HTERT RPE-1 (cell line): ENCODE data around the gene RNF19B.

Experiments used
- in situ Hi-C: fragments of 300-500 bp; cut with MboI; formaldehyde crosslinking; loops from 4 replicates; pipeline ENCODE4 v1.14.3; 2020; ENCODE audit warnings: low sequenced_read_pairs

RNF19B gene

DNA sequence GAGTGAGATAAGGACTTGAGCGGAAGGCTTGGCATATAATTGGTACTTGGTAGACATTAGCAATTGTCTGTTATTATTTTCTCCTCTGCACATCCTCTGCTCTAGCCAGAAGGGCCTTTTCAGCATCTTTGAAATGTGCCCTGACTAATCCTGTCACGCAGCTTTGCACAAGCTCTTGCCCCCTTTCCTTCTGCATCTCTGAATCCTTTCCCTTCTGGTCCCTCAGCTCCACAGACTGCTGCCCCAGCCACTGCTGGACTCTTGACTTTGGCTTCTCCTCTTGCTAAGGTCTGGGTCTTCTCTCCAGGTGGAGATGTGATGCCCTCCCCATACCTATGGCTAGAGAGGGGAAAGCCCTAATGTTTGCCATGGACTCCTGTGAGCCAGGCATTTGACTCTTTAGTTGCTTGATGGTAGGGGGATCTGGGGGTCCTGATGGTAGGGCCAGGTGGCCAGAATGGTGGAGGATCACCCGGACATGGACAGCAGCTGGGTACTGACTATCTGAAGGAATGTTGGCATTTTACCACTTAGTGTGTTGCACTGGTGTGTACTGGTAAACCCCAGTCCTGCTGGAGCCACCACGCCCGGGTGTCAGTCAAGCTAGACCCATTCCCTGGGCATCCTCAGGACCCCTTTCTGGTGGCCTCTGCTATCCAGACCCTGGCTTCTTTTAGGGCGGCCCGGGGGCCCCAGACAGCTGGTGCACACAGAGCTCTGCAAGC lies 73.9 kb downstream of the RNF19B start:
- in situ Hi-C loops: no loop called here

DNA sequence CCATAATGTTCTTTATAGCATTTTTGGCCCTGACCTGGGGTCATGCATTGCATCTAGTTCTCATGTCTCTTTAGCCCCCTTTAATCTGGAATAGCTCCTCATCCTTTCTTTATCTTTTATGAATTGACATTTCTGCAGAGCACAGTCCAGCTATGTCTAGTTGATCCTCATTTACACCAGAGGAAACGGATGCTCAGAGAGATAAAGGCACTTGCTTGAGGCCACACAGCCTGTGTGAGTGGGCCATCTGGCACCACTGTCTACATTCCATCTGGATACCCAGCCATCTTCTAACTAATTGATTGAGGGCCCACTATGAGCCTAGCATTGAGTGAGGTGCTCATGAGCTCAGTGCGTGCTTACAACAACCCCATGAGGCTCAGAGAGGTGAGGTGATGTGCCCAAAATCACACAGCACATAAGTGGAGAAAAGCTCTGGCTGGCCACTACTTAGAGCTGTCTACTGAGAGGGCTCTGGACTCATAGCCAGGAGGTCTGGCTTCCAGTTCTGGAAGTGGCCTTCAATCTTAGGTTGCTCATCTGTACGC lies 74.8 kb downstream of the RNF19B start:
- in situ Hi-C loops: no loop called here

DNA sequence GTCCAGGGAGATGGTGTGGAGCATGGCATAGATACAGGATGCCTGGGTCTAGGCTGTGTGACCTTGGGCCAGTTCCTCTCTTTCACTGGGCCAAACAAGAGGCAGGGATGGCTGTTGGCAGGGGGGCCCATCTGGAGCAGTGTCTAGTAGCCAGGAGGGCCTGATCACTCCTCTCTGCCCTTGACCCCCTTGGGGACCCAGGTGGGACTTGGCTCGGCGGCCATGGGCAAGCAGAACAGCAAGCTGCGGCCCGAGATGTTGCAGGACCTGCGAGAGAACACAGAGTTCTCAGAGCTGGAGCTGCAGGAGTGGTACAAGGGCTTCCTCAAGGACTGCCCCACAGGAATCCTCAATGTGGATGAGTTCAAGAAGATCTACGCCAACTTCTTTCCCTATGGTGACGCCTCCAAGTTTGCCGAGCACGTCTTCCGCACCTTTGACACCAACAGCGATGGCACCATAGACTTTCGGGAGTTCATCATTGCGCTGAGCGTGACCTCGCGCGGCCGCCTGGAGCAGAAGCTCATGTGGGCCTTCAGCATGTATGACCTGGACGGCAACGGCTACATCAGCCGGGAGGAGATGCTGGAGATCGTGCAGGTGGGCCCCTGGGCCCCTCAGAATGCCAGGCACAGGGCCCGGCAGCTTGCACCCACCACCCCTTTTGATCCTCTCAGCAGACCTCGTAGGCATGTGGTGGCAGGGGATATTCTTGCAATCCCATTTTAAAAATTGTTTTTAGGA lies 75.8 kb downstream of the RNF19B start:
- in situ Hi-C loops: no loop called here

DNA sequence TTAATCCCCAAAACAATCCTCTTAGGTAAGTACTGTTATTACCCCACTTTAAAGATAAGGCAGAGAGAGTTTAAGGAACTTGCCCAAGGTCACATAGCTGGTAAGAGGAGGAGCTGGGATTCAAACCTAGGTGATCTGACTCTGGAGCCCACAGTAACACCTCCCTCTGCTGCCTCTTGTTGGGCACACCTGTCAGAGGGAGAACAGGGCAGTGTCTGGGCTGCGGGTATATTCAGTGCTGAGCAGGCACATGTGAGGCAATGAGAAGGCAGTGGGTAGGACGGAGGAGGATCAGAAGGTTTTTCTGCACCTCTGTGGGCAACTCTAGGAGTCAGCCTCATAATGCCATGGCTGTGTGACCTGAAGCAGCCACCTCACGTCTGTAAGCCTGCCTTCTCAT lies 76.5 kb downstream of the RNF19B start:
- in situ Hi-C loops: no loop called here

DNA sequence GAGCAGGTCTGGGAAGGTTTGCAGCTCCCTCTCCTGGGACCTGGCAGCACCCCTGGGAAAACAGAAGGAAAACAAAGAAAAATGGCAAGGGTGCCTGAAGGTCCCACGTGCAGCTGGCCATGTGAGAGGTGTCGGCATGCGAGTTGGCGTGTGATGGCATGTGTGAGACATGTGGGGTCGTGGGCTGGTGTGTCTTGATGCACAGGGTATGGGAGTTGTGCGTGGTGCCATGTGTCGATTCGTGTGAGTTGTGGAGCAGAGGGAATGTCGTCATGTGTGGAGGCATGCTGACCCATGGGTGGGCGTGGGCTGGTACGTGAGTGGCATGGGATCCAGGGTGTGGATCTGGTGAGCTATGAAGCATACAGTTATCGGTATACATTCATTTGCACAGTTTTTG lies 77.0 kb downstream of the RNF19B start:
- in situ Hi-C loops: no loop called here

DNA sequence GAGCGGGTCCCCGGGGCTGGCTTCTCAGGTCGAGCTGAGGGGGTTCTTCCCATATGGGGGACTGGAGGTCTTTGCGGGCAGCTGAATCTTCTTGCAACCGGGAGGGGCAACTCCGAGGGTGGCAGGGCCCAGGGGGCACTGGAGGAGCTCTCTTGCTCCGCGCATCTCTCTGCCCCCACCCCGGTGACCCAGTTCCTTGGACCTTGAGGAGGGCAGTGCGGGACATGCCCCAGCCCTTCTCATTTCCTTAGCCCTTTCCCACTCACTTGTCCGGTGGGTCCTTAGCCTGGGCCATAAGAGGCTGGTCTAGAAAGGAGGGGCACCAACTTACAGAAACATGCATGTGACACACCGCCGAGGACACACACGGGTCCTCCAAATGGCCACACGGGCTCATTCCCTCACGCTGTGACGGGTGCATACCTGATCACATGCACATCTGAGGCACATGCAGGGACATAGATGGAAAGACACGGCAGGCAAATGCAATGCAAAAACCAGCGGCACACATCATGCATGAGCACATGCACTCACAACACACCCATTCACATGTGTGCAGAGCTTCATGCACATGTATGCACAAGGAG lies 77.7 kb downstream of the RNF19B start:
- in situ Hi-C loops: no loop called here
